Nephron progenitor cell (in vitro differentiated cells): ENCODE results near the gene FNDC3B.
A peak's percentile ranks its signal among the peaks of the same experiment; 100 is the strongest.

Experiments
- DNase-seq: peaks from one replicate; pipeline ENCODE4 v3.0.0; 2021
- H3K27ac Mint-ChIP-seq: 2 replicates; pipeline ENCODE4 v1.8.0; 2021; ENCODE audit warnings: mild to moderate bottlenecking, moderate library complexity, mixed read lengths
- H3K27me3 Mint-ChIP-seq: 2 replicates; pipeline ENCODE4 v1.8.0; 2021; ENCODE audit warnings: mild to moderate bottlenecking, low read depth, mixed read lengths; ENCODE audit not compliant: poor library complexity
- H3K36me3 Mint-ChIP-seq: 2 replicates; pipeline ENCODE4 v1.8.0; 2021; ENCODE audit warnings: low read depth, mixed read lengths
- H3K4me1 Mint-ChIP-seq: 2 replicates; pipeline ENCODE4 v1.8.0; 2021; ENCODE audit warnings: mixed read lengths
- H3K4me3 Mint-ChIP-seq: 2 replicates; pipeline ENCODE4 v1.8.0; 2021; ENCODE audit warnings: mild to moderate bottlenecking, moderate library complexity, mixed read lengths
- H3K9me3 Mint-ChIP-seq: 2 replicates; pipeline ENCODE4 v1.8.0; 2021; ENCODE audit warnings: mild to moderate bottlenecking, moderate library complexity, mixed read lengths
- CTCF ChIP-seq: fragments of 200-600 bp; sonication (generic); IDR thresholded peaks from 2 replicates; pipeline ENCODE4 v1.5.0; 2021; ENCODE audit warnings: antibody characterized with exemption

Gene FNDC3B

GRCh38 chr3:172057059-172057458, 17.7 kb downstream of the FNDC3B start:
- no peak for TF ChIP-seq CTCF
- peak overlapping the region; percentile 17 for H3K27ac Mint-ChIP-seq
- no peaks in the 10 kb centered on the region for H3K9me3 Mint-ChIP-seq
- H3K4me1 Mint-ChIP-seq, result peaks cover 35% of the 10 kb centered on the region
- DNase-seq, result no peak
- H3K36me3 Mint-ChIP-seq, result peaks cover 37% of the 10 kb centered on the region
- H3K27me3 Mint-ChIP-seq, result no peaks in the 10 kb centered on the region
- H3K4me3 Mint-ChIP-seq, result peak overlapping the region; percentile 8

- Mint-ChIP-seq H3K9me3 (no peaks in the 10 kb centered on the region), H3K4me1 (peaks cover 28% of the 10 kb centered on the region), H3K27me3 (no peaks in the 10 kb centered on the region), H3K27ac (no peak overlapping the region), H3K36me3 (peaks cover 37% of the 10 kb centered on the region), H3K4me3 (no peak overlapping the region)
- TF ChIP-seq CTCF, result no peak
- no peak for DNase-seq
Measured at GRCh38 chr3:172057624-172058327, 18.4 kb downstream of the FNDC3B start.

- Mint-ChIP-seq H3K27ac (no peak overlapping the region), H3K27me3 (no peaks in the 10 kb centered on the region), H3K9me3 (peaks cover 11% of the 10 kb centered on the region), H3K36me3 (peaks cover 54% of the 10 kb centered on the region), H3K4me1 (peaks cover 33% of the 10 kb centered on the region), H3K4me3 (no peak overlapping the region)
- TF ChIP-seq CTCF, result no peak
- DNase-seq, result no peak
Measured at GRCh38 chr3:172059532-172059931, 20.2 kb downstream of the FNDC3B start.

- Mint-ChIP-seq H3K9me3 (peaks cover 11% of the 10 kb centered on the region), H3K27ac (peak overlapping the region; percentile 65), H3K36me3 (peaks cover 58% of the 10 kb centered on the region), H3K4me1 (peaks cover 33% of the 10 kb centered on the region), H3K4me3 (no peak overlapping the region), H3K27me3 (no peaks in the 10 kb centered on the region)
- no peak for DNase-seq
- no peak for TF ChIP-seq CTCF
Measured at GRCh38 chr3:172060234-172060633, 20.9 kb downstream of the FNDC3B start.

- no peak for DNase-seq
- peaks cover 34% of the 10 kb centered on the region for H3K4me1 Mint-ChIP-seq
- peaks cover 53% of the 10 kb centered on the region for H3K36me3 Mint-ChIP-seq
Measured at GRCh38 chr3:172061724-172062184, 22.4 kb downstream of the FNDC3B start.

More at GRCh38 chr3:172061724-172062184, 22.4 kb downstream of the FNDC3B start:
- Mint-ChIP-seq H3K9me3 (peaks cover 11% of the 10 kb centered on the region), H3K27me3 (no peaks in the 10 kb centered on the region), H3K4me3 (no peak overlapping the region), H3K27ac (no peak overlapping the region)
- TF ChIP-seq CTCF, result no peak
